Measurements from ENCODE around the gene EPHA3.

Gene EPHA3

GRCh38 chr3:89098964-89099585 is 8.3 kb upstream of the EPHA3 start:
- H3K79me2 ChIP-seq (ENCODE audit: insufficient read depth, low read length), result no peaks in the 10 kb centered on the region
- no peak overlapping the region for H3K4me3 ChIP-seq (ENCODE audit: low read length, poor library complexity, severe bottlenecking)
- no peaks in the 10 kb centered on the region for H3K36me3 ChIP-seq (ENCODE audit: insufficient read depth, low read length)
- no peaks in the 10 kb centered on the region for H3F3A ChIP-seq (ENCODE audit: low read depth)
- H3K4me2 ChIP-seq (ENCODE audit: low read depth, low read length, poor library complexity, severe bottlenecking), result no peak overlapping the region
- H3K9me3 ChIP-seq (ENCODE audit: insufficient read depth, low read depth, low read length), result no peaks in the 10 kb centered on the region
- H4K20me1 ChIP-seq (ENCODE audit: insufficient read depth, low read length, poor library complexity, severe bottlenecking), result no peaks in the 10 kb centered on the region
- no peak overlapping the region for H3K9ac ChIP-seq (ENCODE audit: low read depth, low read length, poor library complexity, severe bottlenecking)
- H3K4me1 ChIP-seq (ENCODE audit: insufficient read depth, low read length, poor library complexity, severe bottlenecking), result no peaks in the 10 kb centered on the region
- no peak for TF ChIP-seq EZH2phosphoT487 (IDR thresholded peaks at IDR 0.05; ENCODE audit: borderline replicate concordance)
- peak; percentile 97 for TF ChIP-seq CTCF (conservative IDR thresholded peaks at IDR 0.05; ENCODE audit: low read length)
- no peaks in the 10 kb centered on the region for H3K27me3 ChIP-seq (ENCODE audit: insufficient read depth, low read length, poor library complexity, severe bottlenecking)
- no peaks in the 10 kb centered on the region for H3K9me2 ChIP-seq (replicated peaks; ENCODE audit: low read depth, low read length)
- 0 out of 2 replicates have a peak overlapping the region, but pooled peaks have one; percentile 61 for H2AFZ ChIP-seq (ENCODE audit: low read length)

GRCh38 chr3:89101251-89101650 is 6.2 kb upstream of the EPHA3 start:
- H3K9ac ChIP-seq (ENCODE audit: low read depth, low read length, poor library complexity, severe bottlenecking), result no peak overlapping the region
- H3K36me3 ChIP-seq (ENCODE audit: insufficient read depth, low read length), result no peaks in the 10 kb centered on the region
- no peak overlapping the region for H3K4me2 ChIP-seq (ENCODE audit: low read depth, low read length, poor library complexity, severe bottlenecking)
- TF ChIP-seq EZH2phosphoT487 (IDR thresholded peaks at IDR 0.05; ENCODE audit: borderline replicate concordance) (no peak), CTCF (conservative IDR thresholded peaks at IDR 0.05; ENCODE audit: low read length) (no peak)
- no peaks in the 10 kb centered on the region for H3K27me3 ChIP-seq (ENCODE audit: insufficient read depth, low read length, poor library complexity, severe bottlenecking)
- H4K20me1 ChIP-seq (ENCODE audit: insufficient read depth, low read length, poor library complexity, severe bottlenecking), result no peaks in the 10 kb centered on the region
- H3K9me2 ChIP-seq (replicated peaks; ENCODE audit: low read depth, low read length), result no peaks in the 10 kb centered on the region
- H3F3A ChIP-seq (ENCODE audit: low read depth), result no peaks in the 10 kb centered on the region
- no peaks in the 10 kb centered on the region for H3K79me2 ChIP-seq (ENCODE audit: insufficient read depth, low read length)
- no peak overlapping the region for H3K4me3 ChIP-seq (ENCODE audit: low read length, poor library complexity, severe bottlenecking)
- H2AFZ ChIP-seq (ENCODE audit: low read length), result no peak overlapping the region
- H3K9me3 ChIP-seq (ENCODE audit: insufficient read depth, low read depth, low read length), result no peaks in the 10 kb centered on the region
- H3K4me1 ChIP-seq (ENCODE audit: insufficient read depth, low read length, poor library complexity, severe bottlenecking), result no peaks in the 10 kb centered on the region

GRCh38 chr3:89101921-89102320 is 5.5 kb upstream of the EPHA3 start:
- Histone ChIP-seq H3K9ac (ENCODE audit: low read depth, low read length, poor library complexity, severe bottlenecking) (no peak overlapping the region), H2AFZ (ENCODE audit: low read length) (no peak overlapping the region), H3K9me2 (replicated peaks; ENCODE audit: low read depth, low read length) (no peaks in the 10 kb centered on the region), H3F3A (ENCODE audit: low read depth) (no peaks in the 10 kb centered on the region), H4K20me1 (ENCODE audit: insufficient read depth, low read length, poor library complexity, severe bottlenecking) (no peaks in the 10 kb centered on the region), H3K9me3 (ENCODE audit: insufficient read depth, low read depth, low read length) (no peaks in the 10 kb centered on the region), H3K4me1 (ENCODE audit: insufficient read depth, low read length, poor library complexity, severe bottlenecking) (no peaks in the 10 kb centered on the region), H3K27me3 (ENCODE audit: insufficient read depth, low read length, poor library complexity, severe bottlenecking) (no peaks in the 10 kb centered on the region), H3K4me3 (ENCODE audit: low read length, poor library complexity, severe bottlenecking) (no peak overlapping the region), H3K79me2 (ENCODE audit: insufficient read depth, low read length) (no peaks in the 10 kb centered on the region), H3K36me3 (ENCODE audit: insufficient read depth, low read length) (no peaks in the 10 kb centered on the region), H3K4me2 (ENCODE audit: low read depth, low read length, poor library complexity, severe bottlenecking) (no peak overlapping the region)
- TF ChIP-seq CTCF (conservative IDR thresholded peaks at IDR 0.05; ENCODE audit: low read length), result no peak
- TF ChIP-seq EZH2phosphoT487 (IDR thresholded peaks at IDR 0.05; ENCODE audit: borderline replicate concordance), result no peak
